ENCODE measurements around the gene NADK2.

- TF ChIP-seq CTCF (IDR thresholded peaks at IDR 0.05) (no peak), POLR2AphosphoS5 (IDR thresholded peaks at IDR 0.05) (no peak)
These were observed 22.6 kb upstream of the NADK2 start for GRCh38 chr5:36264202-36264760.
